GM19099 (cell line): ENCODE data around the gene TXNRD2.

ENCODE experiments used
- POLR2A ChIP-seq: IDR thresholded peaks from 3 replicates; pipeline ENCODE4 v1.6.1; 2011; ENCODE audit warnings: low read depth; ENCODE audit not compliant: insufficient read length; ENCODE audit errors: extremely low read depth

The TXNRD2 gene

GRCh38 chr22:19929586-19930550 is 11.8 kb downstream of the TXNRD2 start:
- no peak for TF ChIP-seq POLR2A

- no peak for TF ChIP-seq POLR2A
Observed at GRCh38 chr22:19928207-19928606, 13.4 kb downstream of the TXNRD2 start.

GRCh38 chr22:19927696-19928095 is 13.9 kb downstream of the TXNRD2 start:
- no peak for TF ChIP-seq POLR2A

GRCh38 chr22:19923914-19924513 is 17.6 kb downstream of the TXNRD2 start:
- TF ChIP-seq POLR2A = no peak

- TF ChIP-seq POLR2A = no peak
Observed at GRCh38 chr22:19921544-19922081, 20.0 kb downstream of the TXNRD2 start.

GRCh38 chr22:19919701-19920363 is 21.8 kb downstream of the TXNRD2 start:
- TF ChIP-seq POLR2A = no peak

- no peak for TF ChIP-seq POLR2A
Observed at GRCh38 chr22:19918332-19919106, 23.1 kb downstream of the TXNRD2 start.

- no peak for TF ChIP-seq POLR2A
Observed at GRCh38 chr22:19917389-19918138, 24.1 kb downstream of the TXNRD2 start.

GRCh38 chr22:19916941-19917340 is 24.7 kb downstream of the TXNRD2 start:
- no peak for TF ChIP-seq POLR2A

- no peak for TF ChIP-seq POLR2A
Observed at GRCh38 chr22:19916006-19916405, 25.6 kb downstream of the TXNRD2 start.

GRCh38 chr22:19915287-19915954 is 26.2 kb downstream of the TXNRD2 start:
- TF ChIP-seq POLR2A = no peak

- TF ChIP-seq POLR2A = no peak
Observed at GRCh38 chr22:19914201-19914943, 27.2 kb downstream of the TXNRD2 start.
